Activated CD4-positive, alpha-beta T cell treated with anti-CD3 and anti-CD28 coated beads, Interleukin-2, Interleukin-4, amounts not matched to agents 100 ng/mL and 50 ng/mL, durations not matched to agents 16 hours and 8 hours (primary cell): Measurements from ENCODE around the gene BTNL2.
"Not testable (repeated sequence)": the region's sequence is repeated elsewhere in the genome, so short reads cannot be mapped to it uniquely, and the experiment has no call there.

Source experiments
- DNase-seq: peaks from one replicate; pipeline ENCODE4 v3.0.0-alpha.2; 2020; ENCODE audit warnings: low spot score

Gene BTNL2

GRCh38 chr6:32367644-32368043 is 39.3 kb downstream of the BTNL2 start:
- no peak for DNase-seq

GRCh38 chr6:32359225-32359624 is 47.8 kb downstream of the BTNL2 start:
- DNase-seq, result not testable (repeated sequence)

- DNase-seq, result not testable (repeated sequence)
Measured at GRCh38 chr6:32358548-32358947, 48.4 kb downstream of the BTNL2 start.

GRCh38 chr6:32355018-32355417 is 52.0 kb downstream of the BTNL2 start:
- no peak for DNase-seq

- DNase-seq, result no peak
Measured at GRCh38 chr6:32353348-32353747, 53.6 kb downstream of the BTNL2 start.
